HepG2 (cell line): ENCODE data around the gene ULK4. TPM values are rescaled to one million over a fixed set of nuclear protein-coding genes. Genes with fewer than 3 reads are reported as not detected.

Source experiments
- ESRRA ChIP-seq: sonication (generic); formaldehyde crosslinking; IDR thresholded peaks from 2 replicates; pipeline ENCODE4 v1.5.1; 2020; ENCODE audit warnings: mild to moderate bottlenecking, low read depth, missing genetic modification reagents
- IKZF1 ChIP-seq: fragments of 450-650 bp; IDR thresholded peaks from 2 replicates; pipeline ENCODE4 v1.7.1; 2016
- NPAS2 ChIP-seq: sonication (generic); formaldehyde crosslinking; IDR thresholded peaks from 2 replicates; pipeline ENCODE4 v1.8.0; 2022; ENCODE audit warnings: mild to moderate bottlenecking, missing genetic modification reagents, borderline replicate concordance
- RNF219 ChIP-seq: sonication (generic); formaldehyde crosslinking; IDR thresholded peaks from 2 replicates; pipeline ENCODE4 v1.5.0; 2020; ENCODE audit warnings: mild to moderate bottlenecking, missing genetic modification reagents
- TAF15 ChIP-seq: fragments of 200-400 bp; formaldehyde crosslinking; IDR thresholded peaks from one replicate; pipeline ENCODE4 v1.6.1; 2018; ENCODE audit warnings: mild to moderate bottlenecking, low read depth, low read length; ENCODE audit not compliant: poor library complexity, severe bottlenecking
- TOE1 ChIP-seq: sonication (generic); formaldehyde crosslinking; IDR thresholded peaks from 2 replicates; pipeline ENCODE4 v1.4.0; 2020; ENCODE audit warnings: mild to moderate bottlenecking, missing genetic modification reagents
- TRIM24 ChIP-seq: sonication (generic); formaldehyde crosslinking; IDR thresholded peaks from 2 replicates; pipeline ENCODE4 v1.8.0; 2022; ENCODE audit warnings: mild to moderate bottlenecking, missing genetic modification reagents
- ZMAT3 ChIP-seq: sonication (generic); formaldehyde crosslinking; conservative IDR thresholded peaks from 2 replicates; pipeline ENCODE4 v1.7.0; 2021; ENCODE audit warnings: missing genetic modification reagents
- ZMYM2 ChIP-seq: sonication (generic); formaldehyde crosslinking; IDR thresholded peaks from 2 replicates; pipeline ENCODE4 v1.8.0; 2022; ENCODE audit warnings: mild to moderate bottlenecking, missing genetic modification reagents
- ZNF382 ChIP-seq: sonication (generic); formaldehyde crosslinking; IDR thresholded peaks from 2 replicates; pipeline ENCODE4 v1.5.0; 2020; ENCODE audit warnings: missing genetic modification reagents, mild to moderate bottlenecking, borderline replicate concordance
- ZNF597 ChIP-seq: sonication (generic); formaldehyde crosslinking; IDR thresholded peaks from 2 replicates; pipeline ENCODE4 v1.5.0; 2020; ENCODE audit warnings: missing genetic modification reagents
- ZNF816 ChIP-seq: sonication (generic); formaldehyde crosslinking; IDR thresholded peaks from 2 replicates; pipeline ENCODE4 v1.8.0; 2022; ENCODE audit warnings: missing genetic modification reagents, mild to moderate bottlenecking, borderline replicate concordance
- polyA plus RNA-seq, 8 experiments: library from polyadenylated mRNA; depleted of rRNA in 3 of 8; stranded (reverse) in 7 of 8; unstranded in 1 of 8; fragments of >200 nt; fragmentation: Illumina TruSeq in 4 of 8; extraction: Trizol in 4 of 8; gene quantifications; 2 replicates each; pipeline versions ENCODE4 v1.2.1 to v1.2.3, GENCODE V29; 2011 to 2016; ENCODE audit warnings: low read depth in 4 of 8, missing spikeins in 1 of 8, mixed read lengths in 1 of 8; ENCODE audit not compliant: insufficient read depth in 1 of 8
- total RNA-seq, 5 experiments: library from RNA; depleted of rRNA; stranded (reverse); fragments of >200 nt; fragmentation: Illumina TruSeq; extraction: Trizol; gene quantifications; 2 replicates each; pipeline ENCODE4 v1.2.3, GENCODE V29; 2016; ENCODE audit warnings: low read depth in 1 of 5
- TF ChIP-seq, protein P1 (sequence below): sonication (generic); formaldehyde crosslinking; IDR thresholded peaks from 2 replicates; pipeline ENCODE4 v1.9.0; 2022; ENCODE audit warnings: low read depth, missing genetic modification reagents
- TF ChIP-seq, protein P2 (sequence below): sonication (generic); formaldehyde crosslinking; IDR thresholded peaks from 2 replicates; pipeline ENCODE4 v1.4.0; 2020; ENCODE audit warnings: missing genetic modification reagents
- TF ChIP-seq, protein P3 (sequence below): sonication (generic); formaldehyde crosslinking; IDR thresholded peaks from 2 replicates; pipeline ENCODE4 v1.4.0; 2020; ENCODE audit warnings: mild to moderate bottlenecking, missing genetic modification reagents
- TF ChIP-seq, protein P4 (sequence below): sonication (generic); formaldehyde crosslinking; conservative IDR thresholded peaks from 2 replicates; pipeline ENCODE4 v1.8.0; 2022; ENCODE audit warnings: mild to moderate bottlenecking, moderate library complexity, missing genetic modification reagents

ULK4 gene
- total and polyA plus RNA-seq, 2 of the 13 experiments (the other 11 are each of a cell fraction or from before 2014, with no cell fraction given) = 6.7 to 11.8 TPM

GRCh38 chr3:41267975-41268640 lies 693.8 kb downstream of the ULK4 start (continued):
- TF ChIP-seq, protein P1, sequence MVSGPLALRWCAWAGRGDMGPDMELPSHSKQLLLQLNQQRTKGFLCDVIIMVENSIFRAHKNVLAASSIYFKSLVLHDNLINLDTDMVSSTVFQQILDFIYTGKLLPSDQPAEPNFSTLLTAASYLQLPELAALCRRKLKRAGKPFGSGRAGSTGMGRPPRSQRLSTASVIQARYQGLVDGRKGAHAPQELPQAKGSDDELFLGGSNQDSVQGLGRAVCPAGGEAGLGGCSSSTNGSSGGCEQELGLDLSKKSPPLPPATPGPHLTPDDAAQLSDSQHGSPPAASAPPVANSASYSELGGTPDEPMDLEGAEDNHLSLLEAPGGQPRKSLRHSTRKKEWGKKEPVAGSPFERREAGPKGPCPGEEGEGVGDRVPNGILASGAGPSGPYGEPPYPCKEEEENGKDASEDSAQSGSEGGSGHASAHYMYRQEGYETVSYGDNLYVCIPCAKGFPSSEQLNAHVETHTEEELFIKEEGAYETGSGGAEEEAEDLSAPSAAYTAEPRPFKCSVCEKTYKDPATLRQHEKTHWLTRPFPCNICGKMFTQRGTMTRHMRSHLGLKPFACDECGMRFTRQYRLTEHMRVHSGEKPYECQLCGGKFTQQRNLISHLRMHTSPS (CRISPR knock-in tag) = 0 out of 2 replicates have a peak, but pooled peaks have one; percentile 39
- TF ChIP-seq ZMAT3 (CRISPR knock-in tag) (no peak), ZNF816 (CRISPR knock-in tag) (no peak), IKZF1 (no peak), TAF15 (no peak), TOE1 (CRISPR knock-in tag) (0 out of 2 replicates have a peak, but pooled peaks have one; percentile 77), RNF219 (no peak), ZMYM2 (CRISPR knock-in tag) (0 out of 2 replicates have a peak, but pooled peaks have one; percentile 38), ESRRA (CRISPR knock-in tag) (no peak), ZNF597 (CRISPR knock-in tag) (no peak), NPAS2 (CRISPR knock-in tag) (no peak), ZNF382 (no peak), TRIM24 (CRISPR knock-in tag) (peak; percentile 85)
- TF ChIP-seq, protein P2, sequence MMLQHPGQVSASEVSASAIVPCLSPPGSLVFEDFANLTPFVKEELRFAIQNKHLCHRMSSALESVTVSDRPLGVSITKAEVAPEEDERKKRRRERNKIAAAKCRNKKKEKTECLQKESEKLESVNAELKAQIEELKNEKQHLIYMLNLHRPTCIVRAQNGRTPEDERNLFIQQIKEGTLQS (CRISPR knock-in tag) = peak; percentile 96
- TF ChIP-seq, protein P3, sequence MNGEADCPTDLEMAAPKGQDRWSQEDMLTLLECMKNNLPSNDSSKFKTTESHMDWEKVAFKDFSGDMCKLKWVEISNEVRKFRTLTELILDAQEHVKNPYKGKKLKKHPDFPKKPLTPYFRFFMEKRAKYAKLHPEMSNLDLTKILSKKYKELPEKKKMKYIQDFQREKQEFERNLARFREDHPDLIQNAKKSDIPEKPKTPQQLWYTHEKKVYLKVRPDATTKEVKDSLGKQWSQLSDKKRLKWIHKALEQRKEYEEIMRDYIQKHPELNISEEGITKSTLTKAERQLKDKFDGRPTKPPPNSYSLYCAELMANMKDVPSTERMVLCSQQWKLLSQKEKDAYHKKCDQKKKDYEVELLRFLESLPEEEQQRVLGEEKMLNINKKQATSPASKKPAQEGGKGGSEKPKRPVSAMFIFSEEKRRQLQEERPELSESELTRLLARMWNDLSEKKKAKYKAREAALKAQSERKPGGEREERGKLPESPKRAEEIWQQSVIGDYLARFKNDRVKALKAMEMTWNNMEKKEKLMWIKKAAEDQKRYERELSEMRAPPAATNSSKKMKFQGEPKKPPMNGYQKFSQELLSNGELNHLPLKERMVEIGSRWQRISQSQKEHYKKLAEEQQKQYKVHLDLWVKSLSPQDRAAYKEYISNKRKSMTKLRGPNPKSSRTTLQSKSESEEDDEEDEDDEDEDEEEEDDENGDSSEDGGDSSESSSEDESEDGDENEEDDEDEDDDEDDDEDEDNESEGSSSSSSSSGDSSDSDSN (CRISPR knock-in tag) = no peak
- TF ChIP-seq, protein P4, sequence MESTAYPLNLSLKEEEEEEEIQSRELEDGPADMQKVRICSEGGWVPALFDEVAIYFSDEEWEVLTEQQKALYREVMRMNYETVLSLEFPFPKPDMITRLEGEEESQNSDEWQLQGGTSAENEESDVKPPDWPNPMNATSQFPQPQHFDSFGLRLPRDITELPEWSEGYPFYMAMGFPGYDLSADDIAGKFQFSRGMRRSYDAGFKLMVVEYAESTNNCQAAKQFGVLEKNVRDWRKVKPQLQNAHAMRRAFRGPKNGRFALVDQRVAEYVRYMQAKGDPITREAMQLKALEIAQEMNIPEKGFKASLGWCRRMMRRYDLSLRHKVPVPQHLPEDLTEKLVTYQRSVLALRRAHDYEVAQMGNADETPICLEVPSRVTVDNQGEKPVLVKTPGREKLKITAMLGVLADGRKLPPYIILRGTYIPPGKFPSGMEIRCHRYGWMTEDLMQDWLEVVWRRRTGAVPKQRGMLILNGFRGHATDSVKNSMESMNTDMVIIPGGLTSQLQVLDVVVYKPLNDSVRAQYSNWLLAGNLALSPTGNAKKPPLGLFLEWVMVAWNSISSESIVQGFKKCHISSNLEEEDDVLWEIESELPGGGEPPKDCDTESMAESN (CRISPR knock-in tag) = peak; percentile 66; the same call in 1 of the 2 replicates
